Mesendoderm (in vitro differentiated cells): Measurements from ENCODE around the gene MREG.
"Not testable (repeated sequence)": the region's sequence is repeated elsewhere in the genome, so short reads cannot be mapped to it uniquely, and the experiment has no call there.

Source experiments
- DNase-seq: peaks from one replicate; pipeline ENCODE4 v3.0.0; 2013
- H2AK5ac ChIP-seq: 2 replicates; pipeline ENCODE4 v1.6.1; 2013; ENCODE audit warnings: low read length, inconsistent platforms
- H2BK120ac ChIP-seq: 2 replicates; pipeline ENCODE4 v1.6.1; 2013; ENCODE audit warnings: low read depth, mild to moderate bottlenecking, low read length, moderate library complexity, mixed read lengths
- H2BK15ac ChIP-seq: replicated peaks from 2 replicates; pipeline ENCODE4 v1.6.1; 2013; ENCODE audit warnings: low read depth, mild to moderate bottlenecking, moderate library complexity
- H2BK5ac ChIP-seq: 2 replicates; pipeline ENCODE4 v1.6.1; 2013; ENCODE audit warnings: low read length, inconsistent platforms
- H3K18ac ChIP-seq: 2 replicates; pipeline ENCODE4 v1.6.1; 2013; ENCODE audit warnings: mild to moderate bottlenecking, low read length, mixed read lengths
- H3K23ac ChIP-seq: one replicate; pipeline ENCODE4 v1.6.1; 2013; ENCODE audit warnings: low read length
- H3K27ac ChIP-seq: 2 replicates; pipeline ENCODE4 v1.5.1; 2013; ENCODE audit warnings: low read depth, mild to moderate bottlenecking, inconsistent platforms, low read length, moderate library complexity
- H3K27me3 ChIP-seq: 2 replicates; pipeline ENCODE4 v1.6.1; 2013; ENCODE audit warnings: low read length, control low read depth, mild to moderate bottlenecking, inconsistent platforms; ENCODE audit not compliant: insufficient read depth, poor library complexity
- H3K36me3 ChIP-seq: 2 replicates; pipeline ENCODE4 v1.6.1; 2013; ENCODE audit warnings: low read length, inconsistent platforms; ENCODE audit not compliant: control insufficient read depth, insufficient read depth
- H3K4ac ChIP-seq: one replicate; pipeline ENCODE4 v1.6.1; 2013; ENCODE audit warnings: low read depth, mild to moderate bottlenecking, low read length, moderate library complexity
- H3K4me1 ChIP-seq: 2 replicates; pipeline ENCODE4 v1.6.1; 2013; ENCODE audit warnings: low read depth, low read length, inconsistent platforms; ENCODE audit not compliant: control insufficient read depth
- H3K4me2 ChIP-seq: 2 replicates; pipeline ENCODE4 v1.6.1; 2013; ENCODE audit warnings: low read length
- H3K4me3 ChIP-seq: 2 replicates; pipeline ENCODE4 v1.5.1; 2013; ENCODE audit warnings: mild to moderate bottlenecking, low read length
- H3K56ac ChIP-seq: one replicate; pipeline ENCODE4 v1.6.1; 2013; ENCODE audit warnings: low read length
- H3K79me1 ChIP-seq: 2 replicates; pipeline ENCODE4 v1.6.1; 2013; ENCODE audit warnings: low read length, inconsistent platforms
- H3K79me2 ChIP-seq: 2 replicates; pipeline ENCODE4 v1.6.1; 2013; ENCODE audit warnings: mild to moderate bottlenecking, low read length; ENCODE audit not compliant: control insufficient read depth, insufficient read depth
- H3K9ac ChIP-seq: 2 replicates; pipeline ENCODE4 v1.6.1; 2013; ENCODE audit warnings: low read length, inconsistent platforms
- H4K5ac ChIP-seq: one replicate; pipeline ENCODE4 v1.6.1; 2013; ENCODE audit warnings: low read length
- H4K8ac ChIP-seq: one replicate; pipeline ENCODE4 v1.6.1; 2013; ENCODE audit warnings: low read depth, mild to moderate bottlenecking, control low read depth, low read length, moderate library complexity
- WGBS: extraction: QIAGEN DNeasy Blood & Tissue Kit; methylation state at CpG from one replicate; pipeline ENCODE4 v1.1.7; 2013; ENCODE audit warnings: low lambda C conversion rate, missing lambda C conversion rate; ENCODE audit not compliant: insufficient coverage; ENCODE audit errors: extremely low coverage; 5-methylcytosine and 5-hydroxymethylcytosine counted together

The MREG gene

DNA sequence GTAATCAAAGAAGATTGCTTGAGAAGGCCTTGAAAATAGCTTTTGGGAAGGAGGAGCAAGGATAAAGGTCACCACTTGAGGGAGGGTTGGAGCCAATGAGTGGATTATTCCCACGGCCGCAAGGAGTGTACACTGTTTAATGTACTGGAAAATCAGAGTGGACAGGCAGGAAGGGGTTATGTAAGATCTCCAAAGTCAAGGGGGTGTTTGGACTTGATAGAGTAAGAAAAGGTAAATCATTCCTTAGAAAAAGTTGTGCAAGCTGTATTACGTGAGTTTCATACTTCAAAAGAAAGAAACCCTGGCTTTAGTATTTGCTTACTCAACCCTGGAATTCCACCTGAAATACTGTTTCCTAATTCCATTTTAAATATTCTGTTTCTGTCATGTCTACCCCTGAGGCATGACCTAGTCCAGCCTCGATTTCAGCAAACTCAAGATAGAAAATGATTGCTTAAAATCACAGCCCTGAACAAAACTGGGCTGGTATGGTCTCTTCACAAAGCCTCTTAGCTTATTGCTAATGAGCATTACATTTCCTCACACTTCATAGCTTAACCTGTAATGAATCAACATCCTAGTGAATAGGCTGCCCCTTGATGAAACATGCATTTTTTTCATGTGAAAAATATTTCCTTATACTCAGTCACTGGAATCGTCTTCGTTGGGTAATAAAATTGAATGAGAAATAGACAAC is 1.1 kb downstream of the MREG start:
- H3K27me3 ChIP-seq = no peaks in the 10 kb centered on the region
- peak overlapping the region; percentile 58 for H3K4me2 ChIP-seq
- no peak for DNase-seq
- no peaks in the 10 kb centered on the region for H3K4me1 ChIP-seq
- H4K5ac ChIP-seq = no peak overlapping the region
- H2AK5ac ChIP-seq = no peak overlapping the region
- no peak overlapping the region for H3K27ac ChIP-seq
- H3K79me1 ChIP-seq = peaks cover 1% of the 10 kb centered on the region
- no peak overlapping the region for H2BK120ac ChIP-seq
- no CpG with 5 or more reads among the region's 6 CpGs for WGBS
- peak overlapping the region; percentile 73 for H3K9ac ChIP-seq
- H4K8ac ChIP-seq = no peak overlapping the region
- peak overlapping the region; percentile 29 for H3K56ac ChIP-seq
- H3K79me2 ChIP-seq = peaks cover 19% of the 10 kb centered on the region
- no peak overlapping the region for H2BK5ac ChIP-seq
- no peak overlapping the region for H2BK15ac ChIP-seq
- H3K18ac ChIP-seq = no peak overlapping the region
- no peak overlapping the region for H3K23ac ChIP-seq
- H3K4me3 ChIP-seq = peak overlapping the region; percentile 57
- no peak overlapping the region for H3K4ac ChIP-seq
- H3K36me3 ChIP-seq = no peaks in the 10 kb centered on the region

DNA sequence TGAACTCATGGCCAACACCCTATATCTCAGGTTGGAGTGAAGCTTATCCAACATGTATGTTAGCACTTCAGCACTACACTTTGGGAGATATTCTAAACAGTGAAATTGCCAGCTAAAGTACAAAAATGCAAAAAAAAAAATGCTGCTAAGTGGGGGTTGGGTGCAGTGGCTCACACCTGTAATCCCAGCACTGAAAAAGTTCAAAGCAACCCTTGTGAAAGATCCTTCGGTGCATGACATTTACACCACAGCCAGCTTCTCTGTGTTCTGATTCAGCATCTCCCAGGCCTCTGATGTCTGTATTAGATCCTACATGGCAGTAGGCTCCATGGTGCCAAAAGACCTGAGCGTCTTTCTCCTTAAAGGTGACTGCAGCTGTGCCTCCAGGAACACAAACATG is 4.1 kb downstream of the MREG start:
- not testable (repeated sequence) for H3K4ac ChIP-seq, H3K18ac ChIP-seq, H2BK120ac ChIP-seq, H3K79me1 ChIP-seq, H3K27me3 ChIP-seq, H3K4me3 ChIP-seq, H3K56ac ChIP-seq, H3K36me3 ChIP-seq, H3K23ac ChIP-seq, DNase-seq, H2AK5ac ChIP-seq, H3K4me1 ChIP-seq, H3K27ac ChIP-seq, H4K5ac ChIP-seq, H3K4me2 ChIP-seq, H2BK5ac ChIP-seq, H2BK15ac ChIP-seq, H4K8ac ChIP-seq, H3K9ac ChIP-seq
- peaks cover 32% of the 10 kb centered on the region for H3K79me2 ChIP-seq
- no CpG with 5 or more reads among the region's 2 CpGs for WGBS

DNA sequence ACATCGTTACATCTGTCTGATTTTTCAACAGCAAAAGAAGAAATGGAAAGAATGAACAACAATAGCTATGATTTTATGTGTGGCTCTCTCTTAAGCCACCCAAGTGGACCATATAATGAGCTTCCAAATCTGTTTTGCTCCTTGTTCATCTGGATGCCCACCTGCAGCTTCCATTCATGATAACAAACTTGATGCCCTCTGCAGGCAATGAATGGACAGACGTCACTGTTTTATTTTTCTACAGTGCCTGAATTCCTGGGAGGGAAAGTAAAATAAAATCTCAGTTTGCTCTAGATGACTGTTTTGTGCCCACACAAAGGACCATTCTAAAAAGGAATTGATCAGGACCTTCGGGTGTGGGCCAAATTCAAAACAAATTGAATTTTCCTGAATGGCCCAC is 5.0 kb downstream of the MREG start:
- H2BK5ac ChIP-seq = no peak overlapping the region
- no peak overlapping the region for H3K9ac ChIP-seq
- no peak overlapping the region for H3K27ac ChIP-seq
- no peaks in the 10 kb centered on the region for H3K27me3 ChIP-seq
- no peak overlapping the region for H4K8ac ChIP-seq
- peaks cover 5% of the 10 kb centered on the region for H3K79me1 ChIP-seq
- H2BK120ac ChIP-seq = no peak overlapping the region
- no CpG with 5 or more reads among the region's 3 CpGs for WGBS
- H3K4me1 ChIP-seq = peaks cover 4% of the 10 kb centered on the region
- no peak overlapping the region for H4K5ac ChIP-seq
- H2AK5ac ChIP-seq = no peak overlapping the region
- no peak overlapping the region for H2BK15ac ChIP-seq
- H3K56ac ChIP-seq = no peak overlapping the region
- no peak overlapping the region for H3K23ac ChIP-seq
- H3K79me2 ChIP-seq = peaks cover 37% of the 10 kb centered on the region
- H3K36me3 ChIP-seq = no peaks in the 10 kb centered on the region
- no peak overlapping the region for H3K4me3 ChIP-seq
- no peak overlapping the region for H3K4ac ChIP-seq
- H3K18ac ChIP-seq = no peak overlapping the region
- no peak for DNase-seq
- H3K4me2 ChIP-seq = no peak overlapping the region

DNA sequence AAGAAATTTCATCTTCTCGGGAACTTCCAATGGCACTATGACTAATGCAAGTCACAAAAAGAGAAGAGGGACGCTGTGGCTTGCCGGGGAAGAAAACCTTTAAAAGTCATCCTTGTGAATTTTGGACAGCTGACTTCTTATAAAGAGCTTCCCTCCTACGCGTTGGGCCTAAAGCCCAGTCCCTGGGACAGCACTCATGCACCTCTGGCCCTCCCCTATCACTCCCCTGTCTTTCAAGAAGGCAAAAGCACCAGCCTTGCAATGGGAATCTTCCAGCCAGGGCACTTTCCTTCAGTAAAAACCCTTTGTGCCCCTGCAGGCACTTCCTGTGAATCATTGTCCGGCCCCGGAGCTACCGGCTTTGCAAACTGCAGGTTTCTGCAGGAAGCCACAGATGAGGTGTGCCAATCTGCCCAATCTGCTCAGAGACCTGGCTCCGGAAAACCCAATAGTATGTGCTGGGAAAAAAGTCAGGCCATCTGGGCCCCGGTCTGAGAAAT is 7.1 kb downstream of the MREG start:
- no peak overlapping the region for H2AK5ac ChIP-seq
- H4K8ac ChIP-seq = no peak overlapping the region
- no peak overlapping the region for H3K23ac ChIP-seq
- no peak overlapping the region for H2BK120ac ChIP-seq
- peaks cover 11% of the 10 kb centered on the region for H3K79me1 ChIP-seq
- no peak overlapping the region for H3K4ac ChIP-seq
- H3K79me2 ChIP-seq = peaks cover 37% of the 10 kb centered on the region
- no peak overlapping the region for H4K5ac ChIP-seq
- no peak overlapping the region for H3K4me3 ChIP-seq
- peak; percentile 90 for DNase-seq
- no peaks in the 10 kb centered on the region for H3K27me3 ChIP-seq
- no peak overlapping the region for H2BK15ac ChIP-seq
- H3K4me1 ChIP-seq = peaks cover 4% of the 10 kb centered on the region
- no peak overlapping the region for H3K18ac ChIP-seq
- no peaks in the 10 kb centered on the region for H3K36me3 ChIP-seq
- no CpG with 5 or more reads among the region's 10 CpGs for WGBS
- H2BK5ac ChIP-seq = no peak overlapping the region
- H3K4me2 ChIP-seq = no peak overlapping the region
- no peak overlapping the region for H3K9ac ChIP-seq
- H3K56ac ChIP-seq = no peak overlapping the region
- H3K27ac ChIP-seq = no peak overlapping the region

DNA sequence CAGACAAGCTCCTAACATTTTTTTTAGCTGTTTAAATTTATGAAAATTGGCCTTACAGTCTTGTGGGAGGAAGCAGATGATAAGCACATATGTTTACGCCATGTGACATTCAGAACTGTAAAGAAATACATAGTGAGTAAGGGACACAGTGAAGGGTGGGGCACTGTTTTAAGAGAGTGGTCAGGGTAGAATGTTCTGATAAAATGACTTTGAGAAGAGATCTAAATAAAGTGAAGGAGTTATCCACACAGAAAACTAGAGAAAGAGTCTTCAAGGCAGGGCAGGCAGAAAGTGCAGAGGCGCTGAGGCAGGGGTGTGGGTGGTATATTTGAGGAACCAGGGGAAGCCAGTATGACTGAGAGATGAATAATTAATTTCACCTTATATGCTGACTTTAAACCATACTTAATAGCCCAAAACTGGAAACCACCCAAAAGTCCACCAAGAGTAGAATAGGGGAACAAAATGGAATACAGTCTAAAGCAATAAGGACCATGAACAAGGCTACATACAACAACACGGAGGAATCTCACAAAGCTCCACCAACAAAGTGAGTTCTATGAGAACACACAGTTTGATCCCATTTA is 8.6 kb downstream of the MREG start:
- Histone ChIP-seq H3K4ac (no peak overlapping the region), H3K18ac (no peak overlapping the region), H3K23ac (no peak overlapping the region), H2BK5ac (no peak overlapping the region), H2BK120ac (no peak overlapping the region), H4K8ac (no peak overlapping the region), H3K27me3 (no peaks in the 10 kb centered on the region), H3K56ac (no peak overlapping the region), H2AK5ac (no peak overlapping the region), H2BK15ac (no peak overlapping the region), H3K36me3 (no peaks in the 10 kb centered on the region), H3K4me2 (no peak overlapping the region), H3K4me3 (no peak overlapping the region), H3K9ac (no peak overlapping the region), H3K79me1 (peaks cover 16% of the 10 kb centered on the region), H3K4me1 (peaks cover 6% of the 10 kb centered on the region), H3K27ac (no peak overlapping the region), H4K5ac (no peak overlapping the region), H3K79me2 (peaks cover 41% of the 10 kb centered on the region)
- DNase-seq = no peak
- WGBS = no CpG with 5 or more reads among the region's 3 CpGs
